Peyer's patch (tissue), 4 donors: ENCODE data around the gene MNS1.
"Not testable (repeated sequence)": the region's sequence is repeated elsewhere in the genome, so short reads cannot be mapped to it uniquely, and the experiment has no call there.

ENCODE experiments used
- POLR2A ChIP-seq, 2 donors: fragments of 450-650 bp; IDR thresholded peaks; one replicate each; pipeline ENCODE4 v1.5.1; 2017; ENCODE audit warnings: antibody characterized with exemption in 2 of 2, mild to moderate bottlenecking in 2 of 2, moderate library complexity in 2 of 2
- TF ChIP-seq, protein P1 (sequence below), 6 experiments: fragments of 450-650 bp in 4 of 6; fragments of 200-600 bp in 2 of 6; sonication (generic) in 1 of 6; IDR thresholded peaks; one replicate each; pipeline ENCODE4 v1.5.1; 2017 to 2019; ENCODE audit warnings: antibody characterized with exemption in 6 of 6, mild to moderate bottlenecking in 3 of 6, moderate library complexity in 1 of 6

DNA sequence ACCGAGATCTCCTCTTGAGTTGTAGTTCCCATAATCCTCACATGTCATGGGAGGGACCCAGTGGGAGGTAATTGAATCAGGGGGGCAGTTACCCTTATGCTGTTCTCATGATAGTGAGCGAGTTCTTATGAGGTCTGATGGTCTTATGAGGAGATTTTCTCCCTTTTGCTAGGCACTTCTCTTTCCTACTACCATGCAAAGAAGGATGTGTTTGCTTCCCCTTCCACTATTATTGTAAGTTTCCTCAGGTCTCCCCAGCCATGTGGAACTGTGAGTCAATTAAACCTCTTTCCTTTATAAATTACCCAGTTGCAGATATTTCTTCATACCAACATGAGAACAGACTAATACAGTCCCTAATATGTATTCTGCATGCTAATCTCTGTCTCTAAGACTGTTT, 21.3 kb upstream of the MNS1 start:
- TF ChIP-seq POLR2A (IDR thresholded peaks at IDR 0.05): not testable (repeated sequence)
- TF ChIP-seq, protein P1, sequence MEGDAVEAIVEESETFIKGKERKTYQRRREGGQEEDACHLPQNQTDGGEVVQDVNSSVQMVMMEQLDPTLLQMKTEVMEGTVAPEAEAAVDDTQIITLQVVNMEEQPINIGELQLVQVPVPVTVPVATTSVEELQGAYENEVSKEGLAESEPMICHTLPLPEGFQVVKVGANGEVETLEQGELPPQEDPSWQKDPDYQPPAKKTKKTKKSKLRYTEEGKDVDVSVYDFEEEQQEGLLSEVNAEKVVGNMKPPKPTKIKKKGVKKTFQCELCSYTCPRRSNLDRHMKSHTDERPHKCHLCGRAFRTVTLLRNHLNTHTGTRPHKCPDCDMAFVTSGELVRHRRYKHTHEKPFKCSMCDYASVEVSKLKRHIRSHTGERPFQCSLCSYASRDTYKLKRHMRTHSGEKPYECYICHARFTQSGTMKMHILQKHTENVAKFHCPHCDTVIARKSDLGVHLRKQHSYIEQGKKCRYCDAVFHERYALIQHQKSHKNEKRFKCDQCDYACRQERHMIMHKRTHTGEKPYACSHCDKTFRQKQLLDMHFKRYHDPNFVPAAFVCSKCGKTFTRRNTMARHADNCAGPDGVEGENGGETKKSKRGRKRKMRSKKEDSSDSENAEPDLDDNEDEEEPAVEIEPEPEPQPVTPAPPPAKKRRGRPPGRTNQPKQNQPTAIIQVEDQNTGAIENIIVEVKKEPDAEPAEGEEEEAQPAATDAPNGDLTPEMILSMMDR (IDR thresholded peaks at IDR 0.05): not testable (repeated sequence)
